ENCODE results near the gene HRH3.

Gene HRH3

DNA sequence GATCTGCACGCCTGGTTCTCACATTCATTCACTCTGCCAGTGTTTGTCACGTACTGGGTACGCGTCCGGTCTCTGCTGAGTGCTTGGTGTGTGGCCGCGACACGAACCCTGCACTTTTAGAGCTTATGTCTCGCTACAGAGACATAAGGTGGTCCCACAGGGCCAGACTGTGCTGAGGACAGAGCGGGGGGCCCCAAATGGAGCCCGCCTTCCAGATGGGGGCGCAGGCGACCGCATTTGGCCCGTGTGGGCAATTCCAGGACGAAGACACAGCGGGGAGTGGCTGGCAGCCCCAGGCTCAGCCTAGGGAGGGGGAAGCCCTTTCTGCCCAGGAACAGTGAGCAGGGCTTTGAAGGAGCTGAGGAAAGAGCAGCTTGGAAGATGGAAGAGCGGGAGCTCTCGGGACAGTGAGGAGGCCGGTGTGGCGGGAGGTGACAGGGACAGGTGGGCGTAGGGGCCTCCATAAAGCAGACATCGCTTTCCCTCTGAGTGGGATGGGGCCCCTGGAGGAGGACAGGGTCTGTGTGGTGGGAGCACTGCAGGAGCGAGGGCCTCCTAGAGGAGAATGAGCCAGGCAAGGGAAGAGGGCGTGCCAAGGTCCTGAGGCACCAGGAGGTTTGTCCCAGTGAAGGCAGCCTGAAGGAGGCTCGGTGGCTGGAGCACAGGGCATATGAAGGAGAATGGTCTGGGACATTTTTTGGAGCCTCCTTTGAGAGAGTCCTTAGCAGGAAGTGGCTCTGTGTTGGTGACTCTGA is 45.0 kb downstream of the HRH3 start:
- TF ChIP-seq, protein P1, sequence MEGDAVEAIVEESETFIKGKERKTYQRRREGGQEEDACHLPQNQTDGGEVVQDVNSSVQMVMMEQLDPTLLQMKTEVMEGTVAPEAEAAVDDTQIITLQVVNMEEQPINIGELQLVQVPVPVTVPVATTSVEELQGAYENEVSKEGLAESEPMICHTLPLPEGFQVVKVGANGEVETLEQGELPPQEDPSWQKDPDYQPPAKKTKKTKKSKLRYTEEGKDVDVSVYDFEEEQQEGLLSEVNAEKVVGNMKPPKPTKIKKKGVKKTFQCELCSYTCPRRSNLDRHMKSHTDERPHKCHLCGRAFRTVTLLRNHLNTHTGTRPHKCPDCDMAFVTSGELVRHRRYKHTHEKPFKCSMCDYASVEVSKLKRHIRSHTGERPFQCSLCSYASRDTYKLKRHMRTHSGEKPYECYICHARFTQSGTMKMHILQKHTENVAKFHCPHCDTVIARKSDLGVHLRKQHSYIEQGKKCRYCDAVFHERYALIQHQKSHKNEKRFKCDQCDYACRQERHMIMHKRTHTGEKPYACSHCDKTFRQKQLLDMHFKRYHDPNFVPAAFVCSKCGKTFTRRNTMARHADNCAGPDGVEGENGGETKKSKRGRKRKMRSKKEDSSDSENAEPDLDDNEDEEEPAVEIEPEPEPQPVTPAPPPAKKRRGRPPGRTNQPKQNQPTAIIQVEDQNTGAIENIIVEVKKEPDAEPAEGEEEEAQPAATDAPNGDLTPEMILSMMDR (IDR thresholded peaks at IDR 0.05; ENCODE audit: low read depth, low read length, missing control alignments), result no peak
- H3K4me3 ChIP-seq (replicated peaks; ENCODE audit: low read depth, low read length), result no peak overlapping the region
- DNase-seq (ENCODE audit: extremely low read depth, low read depth), result no peak

DNA sequence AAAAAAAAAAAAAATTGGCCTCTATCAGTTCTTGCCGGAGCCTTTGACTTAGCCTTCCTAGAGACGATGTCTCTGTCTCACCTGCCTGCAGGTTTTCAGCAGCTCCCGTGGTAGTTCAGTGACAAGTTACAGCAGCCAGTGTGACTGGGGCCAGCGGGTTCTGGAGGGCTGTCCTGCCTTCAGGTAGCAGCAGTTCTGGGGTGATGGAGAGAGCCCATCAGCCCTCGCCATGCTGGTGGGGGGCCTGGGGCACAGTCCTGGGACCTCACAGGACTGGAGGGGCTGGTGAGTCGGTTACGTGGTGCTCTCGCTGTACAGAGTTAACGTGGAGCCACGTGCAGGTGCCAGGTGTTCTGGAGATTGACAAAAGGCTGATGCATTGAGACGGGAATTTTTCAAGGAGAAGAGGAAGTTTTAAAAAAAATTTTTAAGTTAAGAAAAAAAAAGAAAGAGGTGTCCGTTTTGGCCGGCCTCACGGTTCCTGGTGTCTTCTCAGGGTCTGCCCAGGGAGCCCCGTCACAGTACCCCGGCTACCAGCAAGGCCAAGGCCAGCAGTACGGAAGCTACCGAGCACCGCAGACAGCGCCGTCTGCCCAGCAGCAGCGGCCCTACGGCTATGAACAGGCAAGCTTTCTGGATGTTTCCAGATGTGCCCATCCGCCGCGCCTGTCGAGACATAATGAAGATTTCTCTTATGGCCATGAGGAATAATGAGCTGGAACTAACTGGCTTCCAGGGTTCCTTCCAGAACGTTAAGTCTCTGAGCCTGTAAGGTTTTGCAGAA is 45.9 kb downstream of the HRH3 start:
- TF ChIP-seq, protein P1 (IDR thresholded peaks at IDR 0.05; ENCODE audit: low read depth, low read length, missing control alignments), result no peak
- DNase-seq (ENCODE audit: extremely low read depth, low read depth), result no peak

DNA sequence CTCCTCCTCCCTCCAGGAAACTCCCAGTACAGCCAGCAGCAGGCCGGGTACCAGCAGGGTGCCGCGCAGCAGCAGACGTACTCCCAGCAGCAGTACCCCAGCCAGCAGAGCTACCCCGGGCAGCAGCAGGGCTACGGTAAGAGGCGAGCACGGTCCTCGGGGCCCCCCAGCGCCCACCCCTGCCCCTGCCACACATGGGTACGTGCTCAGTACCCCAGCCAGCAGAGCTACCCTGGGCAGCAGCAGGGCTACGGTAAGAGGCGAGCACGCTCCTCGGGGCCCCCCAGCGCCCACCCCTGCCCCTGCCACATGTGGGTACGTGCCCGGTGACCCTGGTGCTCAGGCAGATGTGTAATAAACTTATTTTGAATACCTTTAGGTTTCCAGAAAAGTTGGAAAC is 47.4 kb downstream of the HRH3 start:
- TF ChIP-seq, protein P1 (IDR thresholded peaks at IDR 0.05; ENCODE audit: low read depth, low read length, missing control alignments), result no peak
- no peak for DNase-seq (ENCODE audit: extremely low read depth, low read depth)
- H3K4me3 ChIP-seq (replicated peaks; ENCODE audit: low read depth, low read length), result no peak overlapping the region

More for the DNA sequence above, 45.9 kb downstream of the HRH3 start:
- H3K4me3 ChIP-seq (replicated peaks; ENCODE audit: low read depth, low read length), result no peak overlapping the region

DNA sequence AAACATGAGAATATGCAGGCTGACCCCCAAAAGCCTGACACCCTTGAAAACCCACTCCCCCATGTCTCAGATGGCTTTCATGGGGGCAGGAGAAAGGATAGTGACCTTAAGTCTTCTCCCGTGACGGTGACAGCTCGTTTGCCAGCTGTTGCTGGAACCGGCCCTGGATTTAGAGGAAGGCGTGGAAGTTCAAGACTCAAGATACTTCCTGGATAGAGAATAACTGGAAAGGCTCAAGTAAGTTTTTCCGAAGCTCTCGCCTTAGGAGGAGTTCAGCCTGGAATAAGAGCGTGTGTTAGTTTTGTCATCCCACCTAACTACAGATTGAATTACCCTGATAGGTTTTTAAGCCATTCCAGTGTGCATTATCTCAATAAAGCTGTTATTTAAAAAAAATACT is 48.8 kb downstream of the HRH3 start:
- no peak overlapping the region for H3K4me3 ChIP-seq (replicated peaks; ENCODE audit: low read depth, low read length)
- no peak for DNase-seq (ENCODE audit: extremely low read depth, low read depth)
- TF ChIP-seq, protein P1 (IDR thresholded peaks at IDR 0.05; ENCODE audit: low read depth, low read length, missing control alignments), result no peak

DNA sequence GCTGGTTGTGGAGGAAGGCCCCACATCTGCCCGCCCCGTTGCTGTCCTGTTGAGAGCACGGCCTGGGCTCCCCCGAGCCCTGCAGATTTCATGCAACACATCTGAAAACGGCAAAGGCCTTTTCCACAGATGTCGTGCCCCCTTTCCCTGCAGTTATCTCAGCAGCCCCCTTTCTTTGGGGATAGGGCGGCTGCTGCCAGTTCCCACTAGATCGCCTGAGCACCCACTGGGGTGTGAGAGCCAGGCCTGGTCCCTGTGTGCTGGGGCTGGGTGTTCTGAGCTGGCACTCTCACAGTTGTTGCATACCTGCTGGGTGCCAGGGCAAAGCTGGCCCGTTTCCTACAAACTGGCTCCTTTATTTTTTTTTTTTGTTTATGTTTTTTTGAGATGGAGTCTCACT is 49.5 kb downstream of the HRH3 start:
- no peak for DNase-seq (ENCODE audit: extremely low read depth, low read depth)
- H3K4me3 ChIP-seq (replicated peaks; ENCODE audit: low read depth, low read length), result no peak overlapping the region
- TF ChIP-seq, protein P1 (IDR thresholded peaks at IDR 0.05; ENCODE audit: low read depth, low read length, missing control alignments), result no peak

DNA sequence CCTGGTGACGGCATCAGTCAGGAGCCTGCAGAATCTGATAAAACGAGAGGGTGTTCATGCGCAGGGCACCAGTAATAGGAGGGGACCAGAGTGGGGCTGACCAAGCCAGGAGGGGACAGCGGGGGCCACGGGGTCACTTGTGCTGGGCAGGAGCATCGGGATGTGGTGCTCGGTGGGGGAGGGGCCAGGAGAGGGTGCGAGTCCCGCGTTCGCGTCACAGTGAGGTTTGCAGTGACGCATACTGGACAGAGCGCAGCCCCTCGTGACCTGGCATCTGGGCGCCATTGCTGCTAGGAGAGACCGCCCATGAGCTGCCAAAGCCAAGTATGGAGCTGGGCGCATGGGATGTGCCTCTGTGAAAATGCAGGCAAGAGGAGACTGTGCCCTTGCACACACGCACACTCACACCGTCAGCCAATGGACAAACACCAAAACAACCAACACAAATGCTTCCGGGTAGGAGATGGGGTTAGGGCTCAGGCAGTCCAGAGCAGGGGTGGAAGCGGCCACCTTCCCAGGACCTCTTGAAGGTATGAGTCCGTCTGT is 51.1 kb downstream of the HRH3 start:
- no peak for DNase-seq (ENCODE audit: extremely low read depth, low read depth)
- TF ChIP-seq, protein P1 (IDR thresholded peaks at IDR 0.05; ENCODE audit: low read depth, low read length, missing control alignments), result no peak
- no peak overlapping the region for H3K4me3 ChIP-seq (replicated peaks; ENCODE audit: low read depth, low read length)

Measured in HFF-Myc (cell line).